Fibroblast of skin of left biceps (primary cell): Measurements from ENCODE around the gene CACHD1.

Experiments
- DNase-seq, 2 experiments: peaks; one replicate each; pipeline ENCODE4 v3.0.0-alpha.2; 2013; ENCODE audit warnings: low read depth in 2 of 2

CACHD1 gene

GRCh38 chr1:64473367-64473766 lies 3.4 kb downstream of the CACHD1 start:
- no peak for DNase-seq

DNA sequence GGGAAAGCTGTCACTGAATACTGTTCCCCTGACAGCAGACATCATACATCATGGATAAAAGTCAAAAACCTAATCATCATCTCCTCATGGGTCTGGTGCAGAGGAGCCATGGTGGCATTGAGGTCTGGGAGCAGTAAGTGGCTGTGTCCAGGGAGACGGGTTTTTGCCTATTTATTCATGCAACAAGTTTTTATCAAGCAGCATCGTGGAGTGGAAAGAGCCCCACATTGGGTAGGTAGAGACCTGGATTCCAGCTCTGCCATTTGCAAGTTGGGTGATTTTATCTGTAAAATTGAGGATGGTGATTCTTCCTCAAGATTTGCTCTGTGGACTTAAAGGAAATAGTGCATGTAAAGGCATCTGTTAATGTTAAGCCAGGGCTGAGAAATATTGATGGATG lies 4.2 kb downstream of the CACHD1 start:
- DNase-seq, result no peak

DNA sequence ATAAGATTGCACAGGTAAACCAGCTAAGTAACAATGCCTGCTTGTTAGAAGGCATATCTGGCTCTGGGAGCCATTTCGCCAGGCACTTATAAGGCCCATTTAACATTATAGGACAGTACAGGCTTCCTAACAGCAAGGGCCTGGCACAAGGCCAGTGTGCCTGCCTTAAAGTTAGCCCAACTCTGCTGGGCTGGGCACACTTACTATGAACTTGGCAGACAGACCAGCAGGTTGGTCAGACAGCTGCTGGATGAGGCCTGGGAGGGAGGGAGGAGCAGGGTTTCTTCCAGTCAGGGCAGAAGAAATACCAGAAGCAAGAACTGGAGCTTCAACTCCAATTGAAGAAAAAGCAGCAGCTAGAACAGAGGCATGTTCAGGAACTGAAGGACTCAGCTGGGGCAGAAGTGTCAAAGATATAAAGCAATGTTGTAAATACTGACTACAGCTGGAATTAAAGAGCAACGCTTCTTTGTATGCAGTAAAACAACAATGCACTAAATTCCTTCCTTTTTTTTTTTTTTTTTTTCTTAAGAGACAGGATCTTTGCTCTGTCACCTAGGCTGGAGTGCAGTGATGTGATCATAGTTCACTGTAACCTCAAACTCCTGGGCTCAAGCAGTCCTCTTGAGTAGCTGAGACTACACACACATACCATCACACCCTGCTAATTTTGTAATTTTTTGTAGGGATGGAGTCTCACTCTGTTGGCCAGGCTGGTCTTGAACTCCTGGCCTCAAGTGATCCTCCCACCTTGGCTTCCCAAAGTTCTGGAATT lies 4.9 kb downstream of the CACHD1 start:
- no peak for DNase-seq

- DNase-seq, result peak; percentile 63 to 73
These were observed 6.5 kb downstream of the CACHD1 start for GRCh38 chr1:64476251-64476952.

- no peak for DNase-seq
These were observed 8.9 kb downstream of the CACHD1 start for GRCh38 chr1:64478594-64479470.

- no peak for DNase-seq
These were observed 9.9 kb downstream of the CACHD1 start for GRCh38 chr1:64479874-64480273.

DNA sequence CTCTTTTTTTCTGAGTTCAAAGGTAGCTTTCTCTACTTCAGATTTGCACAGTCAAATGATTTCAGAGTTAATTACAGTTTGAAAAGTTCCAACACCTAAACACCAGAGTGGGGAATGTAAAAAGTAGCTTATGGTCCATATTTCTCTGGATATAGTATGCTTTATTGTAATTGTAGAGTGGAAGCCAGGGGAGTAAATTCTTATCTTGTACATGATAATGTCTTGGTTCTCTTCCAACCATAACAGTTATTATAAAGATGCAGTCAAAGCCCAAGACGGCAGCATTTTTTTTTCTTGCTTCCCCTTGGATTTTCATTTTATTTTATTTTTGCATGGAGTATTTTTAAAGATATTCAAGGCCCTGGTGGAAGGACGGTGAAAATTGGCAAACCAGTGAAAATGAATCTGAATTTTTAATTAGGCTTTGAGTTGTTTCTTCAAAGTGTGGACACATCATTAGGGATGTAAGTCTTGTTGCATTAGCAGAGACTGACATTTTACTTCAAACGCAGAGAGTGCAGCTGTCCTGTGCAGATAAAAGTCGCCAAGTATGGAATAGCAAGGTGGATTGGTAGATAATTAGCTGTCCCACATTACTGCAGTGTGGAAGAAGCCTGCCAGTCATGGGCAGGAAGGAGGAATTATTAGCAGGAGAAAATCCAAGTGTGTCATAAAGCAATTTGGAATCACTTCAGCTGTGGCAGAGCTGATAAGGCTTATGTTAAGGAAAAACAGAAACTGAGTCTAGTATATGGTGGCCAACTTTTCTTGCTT lies 11.3 kb downstream of the CACHD1 start:
- no peak for DNase-seq

GRCh38 chr1:64482128-64482527 lies 12.2 kb downstream of the CACHD1 start:
- no peak for DNase-seq

DNA sequence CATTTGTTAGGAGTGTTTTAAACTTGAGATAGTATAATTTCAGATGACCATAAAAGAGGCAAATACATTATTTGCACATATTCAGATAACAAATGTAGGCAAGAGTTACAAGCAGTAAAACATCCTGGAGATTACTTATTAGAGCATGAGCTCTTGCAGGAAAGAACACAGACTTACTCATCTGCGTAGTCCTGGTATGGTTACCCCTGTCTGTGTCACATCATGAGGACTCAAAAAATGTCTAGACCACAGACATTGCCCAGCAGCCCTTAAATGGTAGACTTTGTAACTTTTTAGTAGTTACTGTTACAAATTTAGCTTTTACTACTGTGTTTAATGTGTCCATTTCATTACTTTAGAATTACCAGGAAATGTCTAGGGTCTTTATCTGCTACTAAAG lies 12.8 kb downstream of the CACHD1 start:
- DNase-seq, result no peak

- DNase-seq, result no peak
These were observed 13.9 kb downstream of the CACHD1 start for GRCh38 chr1:64483731-64484414.

- DNase-seq, result no peak
These were observed 14.7 kb downstream of the CACHD1 start for GRCh38 chr1:64484651-64485050.

- DNase-seq, result no peak
These were observed 16.3 kb downstream of the CACHD1 start for GRCh38 chr1:64486193-64486592.

DNA sequence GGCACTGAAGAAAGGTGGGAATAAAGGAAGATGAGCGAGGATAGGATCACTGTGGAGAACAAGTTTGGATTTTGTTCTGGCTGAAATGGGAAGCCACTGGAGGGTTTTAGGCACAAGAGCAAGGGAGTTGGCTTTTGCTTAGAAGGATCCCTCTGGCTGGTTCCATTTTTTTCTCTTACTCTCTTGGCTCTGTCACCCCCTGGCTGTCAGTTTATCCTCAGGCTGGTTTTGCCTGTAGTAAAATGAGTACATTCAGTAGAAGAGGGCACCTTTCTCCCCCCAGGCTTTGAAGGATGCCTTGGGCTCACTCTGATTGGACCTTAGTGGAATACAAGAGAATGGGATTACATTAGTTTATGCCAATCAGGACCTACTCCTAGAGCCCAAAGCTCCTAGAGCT lies 17.1 kb downstream of the CACHD1 start:
- no peak for DNase-seq

DNA sequence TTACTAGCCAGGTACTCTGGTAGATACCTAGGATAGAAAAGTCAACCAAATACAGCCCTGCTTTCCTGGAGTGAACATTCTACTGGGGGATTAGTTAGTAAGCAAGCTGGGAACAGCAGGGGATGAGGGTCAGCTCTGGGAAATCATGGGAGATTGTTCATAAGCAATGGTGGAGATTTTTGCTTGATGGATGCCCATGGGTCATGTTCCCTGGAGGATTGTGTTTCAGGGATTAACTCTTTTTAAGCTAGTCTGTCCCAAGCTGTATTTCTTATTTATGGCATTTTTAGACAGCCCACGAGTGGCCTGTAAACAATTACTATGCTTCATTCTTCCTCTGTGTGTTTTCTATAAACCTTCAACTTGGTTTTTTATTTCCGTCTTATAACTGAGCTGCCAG lies 18.9 kb downstream of the CACHD1 start:
- no peak for DNase-seq

DNA sequence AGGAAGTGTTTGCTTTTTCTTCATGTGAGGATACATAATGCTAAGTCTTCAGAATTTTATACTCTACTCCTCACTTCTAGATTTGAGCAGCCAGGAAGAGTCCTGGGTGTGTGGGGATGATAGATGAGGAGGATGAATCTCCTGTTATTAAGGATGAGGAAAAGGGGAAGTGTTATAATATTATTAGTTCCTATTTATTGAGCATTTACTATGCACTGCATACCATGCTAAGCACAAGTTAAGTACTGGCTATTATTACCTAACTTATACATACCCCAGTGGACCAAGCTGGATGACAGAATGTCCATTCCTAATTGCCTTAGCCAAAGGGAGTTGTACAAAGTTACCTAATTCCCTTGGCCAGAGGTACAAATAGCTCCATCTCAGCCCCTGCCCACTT lies 19.8 kb downstream of the CACHD1 start:
- no peak for DNase-seq

DNA sequence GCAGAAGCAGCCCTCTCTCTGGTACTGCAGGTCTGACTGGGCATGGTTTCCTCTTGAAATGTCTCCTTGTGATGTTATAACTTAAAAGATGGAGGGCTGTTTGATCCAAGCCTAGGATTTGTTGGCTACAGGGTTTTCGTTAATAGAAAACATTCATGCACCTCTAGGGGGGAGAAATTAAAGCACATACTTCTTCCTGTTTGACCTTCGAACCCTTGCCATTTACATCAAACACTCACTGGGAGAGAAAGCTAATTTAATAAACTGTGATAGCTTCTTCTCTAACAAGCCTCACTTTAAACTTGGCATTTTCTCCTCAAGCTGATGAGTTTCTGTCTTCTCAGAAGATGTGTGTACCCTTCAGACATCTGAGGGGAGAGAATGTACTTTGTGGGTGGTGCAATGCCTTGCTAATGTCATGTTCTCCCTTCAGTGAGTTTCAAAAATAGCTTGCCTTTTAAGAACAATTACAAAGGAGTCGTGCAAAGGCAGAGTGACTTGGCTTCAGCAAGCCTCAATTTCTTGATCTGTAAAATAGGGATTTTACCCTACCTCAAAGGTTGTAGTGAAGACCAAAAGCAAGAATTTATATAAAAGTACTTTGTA lies 20.4 kb downstream of the CACHD1 start:
- DNase-seq, result no peak

- no peak for DNase-seq
These were observed 22.5 kb downstream of the CACHD1 start for GRCh38 chr1:64492424-64492823.

GRCh38 chr1:64493831-64494230 lies 23.9 kb downstream of the CACHD1 start:
- no peak for DNase-seq

- no peak for DNase-seq
These were observed 24.7 kb downstream of the CACHD1 start for GRCh38 chr1:64494659-64495058.

- DNase-seq, result no peak
These were observed 25.9 kb downstream of the CACHD1 start for GRCh38 chr1:64495878-64496277.

DNA sequence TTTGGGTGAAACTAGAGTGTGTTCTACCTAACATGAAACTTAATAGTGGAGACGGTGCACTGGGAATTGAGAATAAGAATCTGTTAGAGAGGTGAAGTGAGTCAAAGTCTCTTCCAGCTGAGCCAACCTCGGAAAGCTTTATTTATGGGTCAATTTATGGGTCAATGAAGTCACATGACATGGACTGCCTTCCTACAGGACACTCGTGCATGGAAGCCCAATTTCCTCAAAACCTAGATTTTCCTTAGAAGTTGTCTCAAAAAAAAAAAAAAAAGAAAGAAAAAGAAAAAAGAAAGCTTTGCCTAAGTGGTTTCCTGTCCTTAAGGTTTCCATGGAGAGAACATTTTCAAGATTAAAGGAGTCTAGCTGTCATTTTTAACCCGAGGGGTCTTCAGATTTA lies 26.7 kb downstream of the CACHD1 start:
- no peak for DNase-seq
